Measurements from ENCODE around the gene ACOD1.

DNA sequence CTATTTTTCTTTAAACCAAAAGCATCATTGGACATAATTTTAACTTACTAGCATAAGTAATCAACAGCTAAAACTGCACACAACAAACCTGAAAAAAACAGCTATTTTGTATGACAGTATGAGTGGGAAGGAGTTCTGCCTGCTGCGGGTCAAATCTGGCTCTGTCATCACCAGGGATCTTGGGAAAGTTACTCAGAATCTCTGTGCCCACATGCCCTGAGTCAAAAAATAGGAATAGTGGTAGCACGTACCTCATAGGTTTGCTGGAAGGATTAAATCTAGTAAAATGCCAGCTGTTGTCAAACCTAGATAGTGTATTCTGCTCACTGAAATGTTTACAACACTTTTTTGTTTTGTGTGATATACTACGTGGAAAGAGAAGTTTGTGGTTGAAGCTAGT is 44.7 kb downstream of the ACOD1 start:
- TF ChIP-seq CTCF (conservative IDR thresholded peaks at IDR 0.05; ENCODE audit: low read depth, low read length) (no peak), EZH2phosphoT487 (IDR thresholded peaks at IDR 0.05; ENCODE audit: borderline replicate concordance, low read length) (no peak)
